ENCODE measurements around the gene LGALSL. TPM values are rescaled to one million over a fixed set of nuclear protein-coding genes. Genes with fewer than 3 reads are reported as not detected.
A peak's percentile ranks its signal among the peaks of the same experiment; 100 is the strongest.

Gene LGALSL
- total RNA-seq, 2 donors from 2014 or later, result 26.4 to 34.8 TPM

DNA sequence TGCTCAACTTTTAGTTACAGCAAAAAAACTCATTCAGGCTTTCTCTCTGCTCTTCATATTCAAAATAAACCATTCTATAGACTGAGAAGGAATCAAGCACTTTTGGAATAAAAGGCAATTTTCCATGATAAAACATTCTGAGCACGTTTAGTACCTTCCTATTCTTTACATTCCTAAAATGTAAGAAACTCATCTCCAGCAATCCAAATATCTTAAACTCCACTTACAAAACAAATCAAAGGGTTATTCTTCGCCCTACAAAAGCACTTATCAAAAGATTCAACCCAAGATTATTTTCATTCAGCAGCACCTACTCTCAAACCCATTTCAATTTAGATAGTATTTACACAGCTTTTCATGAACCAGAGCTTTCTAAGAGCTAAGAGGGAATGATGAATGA lies 2.9 kb upstream of the LGALSL start:
- Histone ChIP-seq H3K4me1 (peaks cover 6% of the 10 kb centered on the region), H3K36me3 (no peaks in the 10 kb centered on the region), H3K9ac (ENCODE audit: low read depth in 2 of 2, low read length in 2 of 2) (no peak overlapping the region), H3K4me3 (no peak overlapping the region), H3K27me3 (no peaks in the 10 kb centered on the region), H3K27ac (no peak overlapping the region), H3K9me3 (no peaks in the 10 kb centered on the region)
- intact Hi-C loops (cut with DNase I), result loop anchor here (5.0 kb wide), 1 partner anchor 44 kb away; no protein-coding TSS in a partner anchor
- TF ChIP-seq CTCF (IDR thresholded peaks at IDR 0.05), result no peak
- DNase-seq, result no peak

DNA sequence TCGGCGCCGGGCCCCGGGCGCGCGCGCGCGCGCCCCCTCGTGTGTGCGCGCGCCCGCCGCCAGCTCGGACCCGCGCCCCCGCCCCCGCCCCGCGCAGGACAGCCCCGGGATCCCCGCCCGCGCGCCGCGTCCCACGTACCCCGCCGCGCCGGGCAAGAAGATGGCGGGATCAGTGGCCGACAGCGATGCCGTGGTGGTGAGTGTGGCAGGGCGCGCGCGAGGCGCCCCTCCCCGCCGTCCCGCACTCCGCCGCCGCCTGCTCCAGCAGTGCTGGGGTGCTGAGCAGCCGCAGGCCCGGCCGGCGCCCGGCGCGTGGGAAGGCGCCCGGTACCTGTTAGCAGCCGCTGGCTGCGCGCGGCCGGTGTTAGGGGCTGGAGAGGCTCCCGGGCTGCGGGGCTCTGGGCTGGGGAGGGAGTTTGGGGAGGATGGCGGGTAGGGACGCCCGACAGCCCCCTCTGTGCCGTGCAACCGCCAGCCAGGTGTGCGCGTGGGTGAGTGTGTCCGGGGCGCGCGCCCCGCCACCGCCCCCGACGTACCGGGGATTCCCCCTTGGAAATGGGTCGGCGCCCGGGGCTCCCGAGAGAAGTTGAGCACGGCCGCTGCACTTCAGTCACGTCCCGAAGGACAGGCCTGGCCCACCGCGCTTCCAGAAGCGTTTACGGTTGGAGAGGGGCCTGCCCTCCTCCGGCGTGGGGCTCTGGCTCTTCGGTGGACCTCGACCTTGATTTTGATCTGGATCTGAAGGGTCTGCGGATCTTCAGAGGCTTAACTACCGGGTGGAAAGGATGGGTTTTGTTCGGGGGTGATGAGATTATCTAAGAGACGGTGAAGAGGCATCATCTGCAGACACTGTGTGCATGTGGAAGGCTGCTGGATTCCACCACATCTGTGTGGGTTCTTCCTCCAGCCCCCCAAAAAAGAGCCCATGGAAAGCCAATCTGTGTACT lies 697 bp downstream of the LGALSL start:
- TF ChIP-seq CTCF (IDR thresholded peaks at IDR 0.05), result no peak
- peak overlapping the region; percentile 75 to 94 for H3K9ac ChIP-seq (ENCODE audit: low read depth in 2 of 2, low read length in 2 of 2)

DNA sequence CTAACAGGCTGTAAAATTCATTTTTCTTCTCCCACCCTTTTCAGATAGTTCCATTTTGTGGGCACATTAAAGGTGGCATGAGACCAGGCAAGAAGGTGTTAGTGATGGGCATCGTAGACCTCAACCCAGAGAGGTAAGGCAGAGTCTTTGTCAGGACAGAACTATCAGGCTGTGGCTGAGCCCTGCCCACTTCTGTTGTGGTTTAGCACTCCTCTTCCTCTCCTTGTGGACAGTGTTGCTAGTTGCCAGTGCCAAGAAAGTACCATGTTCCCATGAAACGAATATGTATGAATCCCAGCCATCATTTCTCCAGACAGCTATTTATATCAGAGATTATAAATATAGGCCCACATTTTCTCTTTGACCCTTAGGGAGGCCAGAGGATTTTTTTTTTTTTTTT lies 1.6 kb downstream of the LGALSL start:
- H3K9ac ChIP-seq (ENCODE audit: low read depth in 2 of 2, low read length in 2 of 2), result peak overlapping the region in 1 of 2 donors; percentile 75
- intact Hi-C loops (cut with DNase I), result no loop called here

More for the DNA sequence above, 697 bp downstream of the LGALSL start:
- H3K4me3 ChIP-seq, result peak overlapping the region; percentile 78
- H3K9me3 ChIP-seq, result no peaks in the 10 kb centered on the region
- H3K4me1 ChIP-seq, result peaks cover 6% of the 10 kb centered on the region
- no peaks in the 10 kb centered on the region for H3K27me3 ChIP-seq
- intact Hi-C loops (cut with DNase I), result loop anchor here (5.0 kb wide), 1 partner anchor 47 kb away; no protein-coding TSS in a partner anchor
- H3K27ac ChIP-seq, result peak overlapping the region; percentile 93
- DNase-seq, result peak; percentile 56
- no peaks in the 10 kb centered on the region for H3K36me3 ChIP-seq

DNA sequence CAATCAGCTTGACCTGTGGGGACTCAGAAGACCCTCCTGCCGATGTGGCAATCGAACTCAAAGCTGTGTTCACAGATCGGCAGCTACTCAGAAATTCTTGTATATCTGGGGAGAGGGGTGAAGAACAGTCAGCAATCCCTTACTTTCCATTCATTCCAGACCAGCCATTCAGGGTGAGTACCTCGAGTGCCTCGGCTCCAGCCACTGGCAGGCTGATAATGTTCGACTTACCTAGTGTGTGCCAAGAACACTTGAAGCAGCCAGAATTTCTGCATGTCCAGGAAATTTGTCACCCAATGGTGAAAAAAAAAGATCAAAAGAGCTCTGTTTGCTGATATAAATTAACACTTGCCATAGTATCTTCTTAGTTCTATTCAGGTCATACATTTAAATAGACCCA lies 2.3 kb downstream of the LGALSL start:
- H3K9me3 ChIP-seq, result no peaks in the 10 kb centered on the region
- intact Hi-C loops (cut with DNase I), result no loop called here
- H3K36me3 ChIP-seq, result no peaks in the 10 kb centered on the region
- DNase-seq, result no peak
- no peak overlapping the region for H3K27ac ChIP-seq
- TF ChIP-seq CTCF (IDR thresholded peaks at IDR 0.05), result no peak
- no peak overlapping the region for H3K4me3 ChIP-seq
- no peaks in the 10 kb centered on the region for H3K27me3 ChIP-seq
- no peak overlapping the region for H3K9ac ChIP-seq (ENCODE audit: low read depth in 2 of 2, low read length in 2 of 2)
- peaks cover 6% of the 10 kb centered on the region for H3K4me1 ChIP-seq

More for the DNA sequence above, 1.6 kb downstream of the LGALSL start:
- no peak for DNase-seq
- Histone ChIP-seq H3K4me1 (peaks cover 6% of the 10 kb centered on the region), H3K36me3 (no peaks in the 10 kb centered on the region), H3K9me3 (no peaks in the 10 kb centered on the region), H3K27ac (peak overlapping the region; percentile 93), H3K27me3 (no peaks in the 10 kb centered on the region), H3K4me3 (peak overlapping the region; percentile 78)
- no peak for TF ChIP-seq CTCF (IDR thresholded peaks at IDR 0.05)

GRCh38 chr2:64457524-64457923 lies 3.6 kb downstream of the LGALSL start:
- H3K9me3 ChIP-seq, result no peaks in the 10 kb centered on the region
- no peaks in the 10 kb centered on the region for H3K36me3 ChIP-seq
- intact Hi-C loops (cut with DNase I), result no loop called here
- H3K4me1 ChIP-seq, result peaks cover 6% of the 10 kb centered on the region
- no peak overlapping the region for H3K4me3 ChIP-seq
- H3K9ac ChIP-seq (ENCODE audit: low read depth in 2 of 2, low read length in 2 of 2), result no peak overlapping the region
- no peak overlapping the region for H3K27ac ChIP-seq
- no peak for TF ChIP-seq CTCF (IDR thresholded peaks at IDR 0.05)
- no peaks in the 10 kb centered on the region for H3K27me3 ChIP-seq
- no peak for DNase-seq

Data from colonic mucosa (tissue), 4 donors.